Subcutaneous abdominal adipose tissue (tissue), 5 donors: ENCODE data around the gene SANBR.
"Not testable (repeated sequence)": the region's sequence is repeated elsewhere in the genome, so short reads cannot be mapped to it uniquely, and the experiment has no call there.

Experiments
- H3K27ac ChIP-seq: one replicate; pipeline ENCODE4 v1.7.0; 2013; ENCODE audit warnings: low read depth, mild to moderate bottlenecking, inconsistent platforms, low read length, moderate library complexity
- H3K27me3 ChIP-seq, 5 donors: one replicate each; pipeline ENCODE4 v1.7.0; 2013; ENCODE audit warnings: low read length in 5 of 5, inconsistent platforms in 1 of 5; ENCODE audit not compliant: control insufficient read depth in 5 of 5, insufficient read depth in 4 of 5
- H3K36me3 ChIP-seq, 5 donors: one replicate each; pipeline ENCODE4 v1.7.0; 2013; ENCODE audit warnings: low read length in 5 of 5; ENCODE audit not compliant: control insufficient read depth in 5 of 5, insufficient read depth in 5 of 5
- H3K4me1 ChIP-seq, 5 donors: one replicate each; pipeline ENCODE4 v1.7.0; 2013; ENCODE audit warnings: low read length in 5 of 5, mild to moderate bottlenecking in 3 of 5, moderate library complexity in 1 of 5; ENCODE audit not compliant: control insufficient read depth in 5 of 5, insufficient read depth in 5 of 5
- H3K4me3 ChIP-seq, 5 donors: one replicate each; pipeline ENCODE4 v1.7.0; 2013; ENCODE audit warnings: low read length in 5 of 5, low read depth in 1 of 5
- H3K9ac ChIP-seq, 5 donors: one replicate each; pipeline ENCODE4 v1.7.0; 2013; ENCODE audit warnings: low read length in 5 of 5, mild to moderate bottlenecking in 4 of 5, moderate library complexity in 3 of 5
- H3K9me3 ChIP-seq, 5 donors: one replicate each; pipeline ENCODE4 v1.7.0; 2013; ENCODE audit warnings: low read length in 5 of 5; ENCODE audit not compliant: control insufficient read depth in 5 of 5
- donor health status: healthy.
- donor health status: healthy.
- donor health status: healthy.
- donor health status: healthy.
- donor health status: healthy.

SANBR gene

DNA sequence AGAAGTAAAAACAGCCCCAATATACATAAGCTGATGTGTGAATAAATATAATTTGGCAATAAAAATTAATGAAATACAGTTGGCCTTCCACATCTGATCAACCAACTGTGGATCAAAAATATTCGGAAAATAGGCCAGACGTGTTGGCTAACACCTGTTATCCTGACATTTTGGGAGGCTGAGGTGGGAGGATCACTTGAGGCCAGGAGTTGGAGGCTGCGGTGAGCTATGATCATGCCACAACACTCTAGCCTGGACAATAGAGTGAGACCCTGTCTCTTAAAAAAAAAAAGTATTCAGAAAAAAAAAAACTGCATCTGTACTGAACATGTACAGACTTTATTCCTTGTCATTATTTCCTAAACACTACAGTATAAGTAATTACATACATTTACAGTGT lies 36.1 kb upstream of the SANBR start:
- no peak overlapping the region for H3K27ac ChIP-seq
- H3K27me3 ChIP-seq: no peaks in the 10 kb centered on the region
- H3K9me3 ChIP-seq: no peaks in the 10 kb centered on the region
- H3K9ac ChIP-seq: no peak overlapping the region
- H3K4me3 ChIP-seq: no peak overlapping the region
- peaks cover 0 to 7% (median 0%) of the 10 kb centered on the region in 5 donors for H3K4me1 ChIP-seq
- peaks cover 22 to 33% (median 30%) of the 10 kb centered on the region in 5 donors for H3K36me3 ChIP-seq

DNA sequence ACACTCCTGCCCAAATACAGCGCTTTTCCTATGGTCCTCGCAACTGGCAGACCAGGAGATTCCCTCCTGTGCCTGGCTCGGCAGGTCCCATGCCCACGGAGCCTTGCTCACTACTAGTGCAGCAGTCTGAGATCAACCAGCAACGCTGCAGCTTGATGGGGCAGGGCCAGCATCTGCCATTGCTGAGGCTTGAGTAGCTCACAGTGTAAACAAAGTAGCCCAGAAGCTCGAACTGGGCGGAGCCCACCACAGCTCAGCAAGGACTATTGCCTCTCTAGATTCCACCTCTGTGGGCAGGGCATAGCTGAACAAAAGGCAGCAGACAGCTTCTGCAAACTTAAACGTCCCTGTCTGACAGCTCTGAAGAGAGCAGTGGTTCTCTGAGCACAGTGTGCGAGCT lies 31.1 kb upstream of the SANBR start:
- H3K9ac ChIP-seq, H3K27me3 ChIP-seq, H3K4me1 ChIP-seq, H3K27ac ChIP-seq, H3K4me3 ChIP-seq, H3K9me3 ChIP-seq: not testable (repeated sequence)
- H3K36me3 ChIP-seq: peaks cover 24 to 42% (median 32%) of the 10 kb centered on the region in 5 donors

- not testable (repeated sequence) for H3K9ac ChIP-seq, H3K9me3 ChIP-seq, H3K4me1 ChIP-seq, H3K4me3 ChIP-seq, H3K27me3 ChIP-seq, H3K27ac ChIP-seq
- peaks cover 22 to 37% (median 27%) of the 10 kb centered on the region in 5 donors for H3K36me3 ChIP-seq
These were observed 29.0 kb upstream of the SANBR start for GRCh38 chr2:61036643-61037042.

DNA sequence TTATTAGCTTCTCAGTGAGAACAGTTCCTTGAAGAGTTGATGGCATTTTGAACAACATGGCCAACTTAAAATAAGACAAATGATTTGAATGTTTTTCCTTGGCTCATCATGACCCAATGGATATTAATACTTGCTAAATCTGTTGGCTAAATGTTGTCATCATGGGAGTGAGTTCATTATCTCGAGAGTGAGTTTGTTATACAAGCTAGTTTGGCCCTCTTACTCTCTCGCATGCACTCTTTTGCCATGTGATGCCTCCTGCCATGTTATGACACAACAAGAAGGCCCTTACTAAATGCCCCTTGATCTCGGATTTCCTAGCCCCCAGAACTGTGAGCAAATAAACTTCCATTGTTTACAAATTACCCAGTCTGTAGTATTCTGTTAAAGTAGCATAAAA lies 22.9 kb upstream of the SANBR start:
- peaks cover 0 to 5% (median 3%) of the 10 kb centered on the region in 5 donors for H3K36me3 ChIP-seq
- H3K27me3 ChIP-seq: no peaks in the 10 kb centered on the region
- H3K9ac ChIP-seq: no peak overlapping the region
- no peaks in the 10 kb centered on the region for H3K9me3 ChIP-seq
- H3K27ac ChIP-seq: peak overlapping the region; percentile 17
- H3K4me3 ChIP-seq: no peak overlapping the region
- H3K4me1 ChIP-seq: peaks cover 0 to 17% (median 5%) of the 10 kb centered on the region in 5 donors

DNA sequence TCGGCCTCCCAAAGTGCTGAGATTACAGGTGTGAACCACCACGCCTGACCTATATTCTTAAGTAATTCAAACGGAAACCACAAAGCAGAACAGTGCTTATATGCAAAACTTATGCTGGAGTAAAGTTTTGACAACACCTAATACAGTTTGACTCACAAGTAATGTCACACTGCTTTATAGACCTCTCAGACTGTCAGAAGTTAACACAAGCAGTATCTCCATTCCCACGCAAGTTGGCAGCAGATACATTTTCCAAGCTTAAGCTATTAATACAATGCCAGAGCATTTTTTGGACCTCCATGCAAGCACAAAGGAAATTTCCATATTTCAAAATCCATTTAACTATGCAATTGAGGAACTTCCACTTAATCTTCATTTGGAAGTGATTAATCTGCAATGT lies 21.0 kb upstream of the SANBR start:
- Histone ChIP-seq H3K4me3 (no peak overlapping the region), H3K9me3 (no peaks in the 10 kb centered on the region), H3K36me3 (peaks cover 7 to 19% (median 16%) of the 10 kb centered on the region in 5 donors), H3K9ac (peak overlapping the region in 1 of 5 donors; percentile 30), H3K27me3 (no peaks in the 10 kb centered on the region), H3K4me1 (peaks cover 0 to 17% (median 5%) of the 10 kb centered on the region in 5 donors), H3K27ac (peak overlapping the region; percentile 42)

DNA sequence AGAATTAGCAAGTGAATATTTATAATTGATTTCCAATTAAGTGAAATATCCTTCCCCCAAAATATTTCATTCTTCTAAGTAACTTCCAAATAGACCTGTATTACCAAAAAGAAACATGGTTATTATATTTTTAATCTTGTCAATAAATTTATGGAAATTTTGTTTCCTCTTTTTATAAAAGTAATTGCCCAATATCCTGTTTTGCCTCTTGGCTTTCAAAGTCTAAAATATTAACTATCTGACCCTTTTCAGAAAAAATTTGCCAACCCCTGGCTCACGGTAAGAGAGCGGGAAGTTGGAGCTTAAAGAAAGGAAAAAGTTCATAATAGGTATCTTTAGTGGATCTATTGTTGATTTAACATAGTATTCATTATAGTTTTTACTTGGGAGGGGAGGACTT lies 20.4 kb upstream of the SANBR start:
- Histone ChIP-seq H3K4me1 (peaks cover 0 to 17% (median 5%) of the 10 kb centered on the region in 5 donors), H3K36me3 (peaks cover 7 to 24% (median 16%) of the 10 kb centered on the region in 5 donors), H3K27ac (peak overlapping the region; percentile 42), H3K4me3 (no peak overlapping the region), H3K9me3 (no peaks in the 10 kb centered on the region), H3K9ac (no peak overlapping the region), H3K27me3 (no peaks in the 10 kb centered on the region)

GRCh38 chr2:61045999-61046398 lies 19.7 kb upstream of the SANBR start:
- H3K27me3 ChIP-seq: no peaks in the 10 kb centered on the region
- H3K36me3 ChIP-seq: peaks cover 7 to 26% (median 16%) of the 10 kb centered on the region in 5 donors
- H3K27ac ChIP-seq: peak overlapping the region; percentile 42
- no peak overlapping the region for H3K9ac ChIP-seq
- no peaks in the 10 kb centered on the region for H3K9me3 ChIP-seq
- peaks cover 0 to 17% (median 5%) of the 10 kb centered on the region in 5 donors for H3K4me1 ChIP-seq
- H3K4me3 ChIP-seq: no peak overlapping the region

GRCh38 chr2:61055557-61055956 lies 10.1 kb upstream of the SANBR start:
- no peaks in the 10 kb centered on the region for H3K9me3 ChIP-seq
- no peak overlapping the region for H3K9ac ChIP-seq
- no peak overlapping the region for H3K27ac ChIP-seq
- H3K36me3 ChIP-seq: peaks cover 0 to 9% (median 3%) of the 10 kb centered on the region in 5 donors
- H3K4me3 ChIP-seq: no peak overlapping the region
- peaks cover 0 to 3% (median 0%) of the 10 kb centered on the region in 5 donors for H3K4me1 ChIP-seq
- no peaks in the 10 kb centered on the region for H3K27me3 ChIP-seq

GRCh38 chr2:61057562-61057961 lies 8.1 kb upstream of the SANBR start:
- Histone ChIP-seq H3K36me3 (peaks cover 0 to 9% (median 3%) of the 10 kb centered on the region in 5 donors), H3K4me1 (peaks cover 0 to 3% (median 0%) of the 10 kb centered on the region in 5 donors), H3K9ac (no peak overlapping the region), H3K4me3 (no peak overlapping the region), H3K27ac (no peak overlapping the region), H3K9me3 (no peaks in the 10 kb centered on the region), H3K27me3 (no peaks in the 10 kb centered on the region)

DNA sequence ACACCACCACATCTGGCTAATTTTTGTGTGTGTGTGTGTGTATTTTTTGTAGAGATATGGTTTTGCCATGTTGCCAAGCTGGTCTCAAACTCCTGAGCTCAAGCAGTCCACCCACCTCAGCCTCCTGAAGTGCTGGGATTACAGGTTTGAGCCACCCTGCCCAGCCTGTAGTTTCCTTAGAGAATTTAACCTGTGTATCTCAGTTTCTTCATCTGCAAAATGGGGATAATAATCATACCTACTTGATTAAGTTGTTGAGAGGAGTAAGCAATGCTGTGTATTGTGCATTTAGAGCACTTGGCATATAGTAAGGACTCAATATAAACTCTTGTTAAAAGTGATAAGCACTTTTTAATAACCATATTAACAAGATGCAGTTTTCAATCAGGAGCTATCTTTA lies 6.3 kb upstream of the SANBR start:
- H3K27ac ChIP-seq: no peak overlapping the region
- no peaks in the 10 kb centered on the region for H3K27me3 ChIP-seq
- H3K4me1 ChIP-seq: peaks cover 0 to 3% (median 0%) of the 10 kb centered on the region in 5 donors
- peaks cover 0 to 4% (median 3%) of the 10 kb centered on the region in 5 donors for H3K36me3 ChIP-seq
- no peak overlapping the region for H3K9ac ChIP-seq
- H3K9me3 ChIP-seq: no peaks in the 10 kb centered on the region
- no peak overlapping the region for H3K4me3 ChIP-seq

DNA sequence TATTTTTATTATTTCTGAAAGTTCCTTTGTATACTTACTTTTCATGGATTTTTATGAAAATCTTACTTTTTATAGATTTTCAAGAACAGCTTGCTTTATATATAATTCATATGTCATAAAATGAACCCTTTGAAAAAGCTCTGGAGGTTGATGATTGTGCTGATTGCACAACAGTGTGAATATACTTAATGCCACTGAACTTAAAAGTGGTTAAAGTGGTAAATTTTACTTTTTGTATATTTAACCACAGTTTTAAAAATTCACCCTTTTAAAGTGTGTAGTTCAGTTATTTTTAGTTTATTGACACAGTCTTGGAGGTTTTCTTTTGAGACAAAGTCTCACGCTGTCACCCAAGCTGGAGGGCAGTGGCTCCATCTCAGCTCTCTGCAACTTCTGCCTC lies 8.4 kb downstream of the SANBR start:
- Histone ChIP-seq H3K9me3 (no peaks in the 10 kb centered on the region), H3K4me3 (no peak overlapping the region), H3K27me3 (no peaks in the 10 kb centered on the region), H3K9ac (no peak overlapping the region), H3K4me1 (no peaks in the 10 kb centered on the region), H3K27ac (no peak overlapping the region), H3K36me3 (peaks cover 20 to 54% (median 31%) of the 10 kb centered on the region in 5 donors)
